IPS-NIHi7 (cell line): Measurements from ENCODE around the gene ATG4B.
"Not testable (repeated sequence)": the region's sequence is repeated elsewhere in the genome, so short reads cannot be mapped to it uniquely, and the experiment has no call there.

Experiments
- DNase-seq: peaks from one replicate; pipeline ENCODE4 v3.0.0; 2012; ENCODE audit warnings: mixed read lengths; ENCODE audit errors: extremely low spot score

Gene ATG4B

GRCh38 chr2:241639385-241639784 is 1.9 kb downstream of the ATG4B start:
- DNase-seq, result no peak

- no peak for DNase-seq
Observed at GRCh38 chr2:241640165-241640795, 2.8 kb downstream of the ATG4B start.

DNA sequence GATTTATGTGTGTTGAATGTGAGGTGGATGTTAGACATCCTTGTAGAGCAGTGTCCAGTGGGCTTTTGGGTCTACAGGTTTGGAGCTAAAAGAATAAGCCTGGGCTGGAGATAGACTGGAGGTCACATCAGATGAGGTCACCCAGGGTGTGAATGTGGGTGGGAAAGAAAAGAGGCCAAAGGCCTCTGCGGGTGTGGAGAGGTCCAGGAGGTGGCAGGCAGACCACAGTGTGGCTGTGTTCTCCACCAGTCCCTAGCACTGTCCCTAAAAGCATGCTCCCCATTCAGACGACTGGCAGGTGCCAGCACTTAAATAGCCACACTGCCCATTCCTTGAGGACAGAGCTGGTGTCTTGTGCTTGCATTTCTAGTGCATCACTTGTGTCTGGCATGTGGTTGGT is 4.1 kb downstream of the ATG4B start:
- DNase-seq, result no peak

DNA sequence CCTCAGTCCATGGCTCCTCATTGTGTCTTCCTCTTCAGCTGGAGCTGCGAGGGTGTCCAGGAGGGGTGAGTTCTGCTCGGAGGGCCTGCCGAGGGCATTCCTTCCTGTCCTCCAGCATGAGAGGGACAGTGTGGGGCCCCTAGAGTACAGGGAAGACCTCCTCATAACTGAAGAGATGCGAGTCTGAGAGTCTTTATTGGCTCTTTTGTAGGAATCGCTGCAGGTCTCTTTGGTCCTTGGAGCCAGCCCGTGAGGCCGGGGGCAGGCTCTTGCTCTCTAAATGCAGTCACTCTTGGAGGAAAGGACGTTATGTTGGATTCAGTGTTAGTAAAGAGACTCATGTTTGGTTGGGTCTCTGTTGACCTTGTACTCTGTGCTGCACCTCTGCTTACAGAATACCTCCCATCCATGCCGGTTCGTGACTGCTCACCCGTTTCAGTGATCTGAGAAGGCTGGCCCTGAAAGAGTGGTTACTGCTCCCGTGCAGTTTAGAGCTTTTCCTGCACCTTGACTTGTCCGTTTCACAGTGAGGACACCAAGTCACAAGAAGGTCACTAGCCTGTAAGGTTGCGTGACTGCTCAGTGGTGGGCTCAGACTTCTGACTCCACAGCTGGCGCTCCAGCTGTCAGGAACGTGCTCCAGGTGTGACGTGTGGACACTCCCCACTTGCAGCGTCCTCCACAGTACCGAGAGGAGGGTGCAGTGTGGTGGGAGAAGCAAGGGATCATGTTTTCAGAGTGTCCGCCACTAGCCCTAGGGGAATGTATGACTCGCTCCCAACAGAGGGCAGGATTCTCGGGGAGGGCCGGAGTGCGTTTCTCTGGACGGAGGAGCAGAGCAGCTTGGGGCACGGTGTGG is 7.8 kb downstream of the ATG4B start:
- DNase-seq, result no peak

- no peak for DNase-seq
Observed at GRCh38 chr2:241645915-241646645, 8.6 kb downstream of the ATG4B start.

DNA sequence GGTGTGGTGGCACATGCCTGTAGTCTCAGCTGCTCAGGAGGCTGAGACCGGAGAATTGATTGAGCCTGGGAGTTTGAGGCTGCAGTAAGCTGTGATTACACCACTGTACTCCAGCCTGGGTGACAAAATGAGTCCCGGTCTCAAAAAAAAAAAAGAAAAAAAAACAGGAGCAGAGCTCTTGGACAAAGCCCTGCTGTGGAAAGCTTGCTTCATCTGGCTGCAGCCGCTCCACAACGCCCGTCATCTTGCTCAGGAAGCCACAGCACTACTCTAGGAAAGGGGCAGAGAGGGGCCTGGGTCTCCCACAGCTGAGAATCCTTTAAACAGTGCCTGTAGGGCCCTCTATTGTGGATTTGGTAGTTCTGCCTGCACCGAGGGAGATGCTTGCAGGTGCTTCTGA is 11.0 kb downstream of the ATG4B start:
- no peak for DNase-seq

GRCh38 chr2:241649404-241649803 is 11.9 kb downstream of the ATG4B start:
- DNase-seq, result no peak

DNA sequence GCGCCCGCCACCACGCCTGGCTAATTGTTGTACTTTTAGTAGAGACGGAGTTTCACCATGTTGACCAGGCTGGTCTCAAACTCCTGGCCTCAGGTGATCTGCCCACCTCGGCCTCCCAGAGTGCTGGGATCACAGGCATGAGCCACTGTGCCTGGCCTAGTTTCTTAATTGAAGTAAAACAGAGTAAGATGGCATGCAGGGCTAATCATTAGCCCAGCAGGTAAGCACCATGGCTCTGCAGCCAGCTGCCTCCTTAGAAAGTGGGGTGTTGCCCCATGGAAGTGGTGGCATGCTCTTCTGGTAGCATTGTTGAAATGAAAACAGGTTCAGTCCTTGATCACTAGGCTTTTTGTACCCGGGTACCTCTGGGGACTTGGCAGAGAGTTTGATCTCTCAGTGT is 12.4 kb downstream of the ATG4B start:
- DNase-seq, result no peak

- no peak for DNase-seq
Observed at GRCh38 chr2:241652142-241652541, 14.6 kb downstream of the ATG4B start.

- DNase-seq, result no peak
Observed at GRCh38 chr2:241652722-241653121, 15.2 kb downstream of the ATG4B start.

GRCh38 chr2:241653210-241653750 is 15.8 kb downstream of the ATG4B start:
- no peak for DNase-seq

DNA sequence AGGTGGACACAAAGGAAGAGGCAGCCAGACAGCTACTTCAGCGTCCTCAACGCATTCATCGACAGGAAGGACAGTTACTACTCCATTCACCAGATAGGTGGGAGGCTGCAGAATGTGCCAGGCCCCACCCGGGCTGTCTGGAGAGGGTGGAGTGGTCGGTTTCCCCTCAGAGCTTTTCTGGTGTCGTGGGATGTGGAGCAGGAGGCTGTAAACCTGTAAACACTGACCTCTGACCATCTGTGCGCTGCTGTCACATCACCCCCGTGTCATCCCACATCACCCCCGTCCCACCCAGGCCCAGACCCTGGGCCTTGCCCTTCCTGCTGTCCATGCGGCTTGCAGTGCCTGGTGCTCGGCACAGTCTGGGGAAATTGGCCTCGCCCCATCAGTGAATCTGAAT is 17.1 kb downstream of the ATG4B start:
- no peak for DNase-seq

DNA sequence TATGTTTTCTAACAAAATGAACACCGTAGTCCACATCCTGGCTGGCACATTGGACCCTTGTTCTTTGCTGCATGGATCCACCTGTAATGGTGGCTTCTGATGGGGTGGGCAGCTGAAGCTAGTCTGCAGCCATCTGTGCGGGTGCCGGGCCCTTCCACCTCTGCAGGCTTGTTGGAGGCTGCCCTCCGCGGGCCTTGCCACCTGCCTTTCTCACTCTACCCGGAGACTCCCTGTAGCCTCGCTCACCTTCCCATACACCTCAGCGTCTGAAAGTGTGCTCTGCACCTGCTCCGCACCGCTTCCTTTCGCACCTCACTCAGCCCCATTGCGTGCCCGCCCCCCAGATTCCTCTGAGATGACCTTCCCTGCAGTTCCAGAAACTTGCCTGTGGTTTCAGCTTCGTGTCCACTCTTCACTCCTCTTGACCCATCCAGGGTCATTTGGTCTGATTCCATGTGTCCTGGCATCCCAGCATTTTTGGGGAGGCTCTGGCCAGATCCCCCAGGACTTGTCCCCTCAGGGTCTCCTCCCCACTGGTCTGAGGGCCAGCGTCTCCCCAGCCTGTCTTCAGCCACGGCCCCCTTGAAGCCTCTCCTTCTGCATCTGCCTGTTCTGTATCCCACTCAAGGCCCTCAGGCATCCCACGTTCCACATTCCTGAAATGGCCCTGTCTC is 18.2 kb downstream of the ATG4B start:
- no peak for DNase-seq

- no peak for DNase-seq
Observed at GRCh38 chr2:241656190-241656741, 18.8 kb downstream of the ATG4B start.

DNA sequence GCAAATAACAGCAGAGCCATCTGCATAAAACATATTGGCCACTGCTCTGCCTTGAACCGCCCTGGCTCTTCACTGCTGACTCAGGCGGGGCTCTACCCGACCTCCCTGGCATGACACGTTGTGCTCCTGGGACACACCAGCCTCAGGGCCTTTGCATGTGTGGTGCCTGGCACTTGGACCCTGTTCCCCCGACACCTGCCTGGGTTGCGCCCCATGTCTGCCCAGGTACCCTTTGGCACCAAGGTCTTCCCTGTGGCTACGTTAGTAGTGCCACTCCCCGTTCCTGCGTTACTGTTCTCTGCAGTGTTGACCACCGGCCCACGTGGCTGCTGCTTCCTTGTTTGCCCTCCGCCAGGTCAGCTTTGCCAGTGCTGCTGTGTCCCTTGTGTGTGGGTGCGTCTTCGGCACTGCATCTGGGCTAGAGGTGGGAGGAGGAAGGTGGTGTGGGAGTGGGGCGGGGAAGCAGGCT is 20.3 kb downstream of the ATG4B start:
- no peak for DNase-seq

DNA sequence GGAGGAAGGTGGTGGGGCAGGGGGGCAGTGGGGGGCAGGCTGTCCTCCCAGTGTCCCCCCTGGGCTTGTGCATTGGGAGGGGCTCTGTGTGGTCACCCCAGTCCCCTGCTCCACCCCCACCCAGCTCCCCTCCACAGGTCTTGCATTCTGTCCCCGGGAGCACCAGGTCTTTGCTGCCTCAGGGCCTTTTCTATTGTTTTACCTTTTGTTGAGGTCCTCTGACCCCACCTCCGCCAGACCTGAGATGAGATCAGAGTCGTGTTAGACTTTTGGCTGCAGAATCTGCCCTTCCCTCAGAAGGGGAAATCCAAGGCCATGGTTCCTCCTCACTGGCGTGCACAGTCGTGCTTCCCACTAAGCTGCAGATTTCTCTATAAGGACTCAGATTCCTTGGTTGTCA is 20.8 kb downstream of the ATG4B start:
- DNase-seq, result no peak

- peak; percentile 56 for DNase-seq
Observed at GRCh38 chr2:241659150-241659739, 21.8 kb downstream of the ATG4B start.

DNA sequence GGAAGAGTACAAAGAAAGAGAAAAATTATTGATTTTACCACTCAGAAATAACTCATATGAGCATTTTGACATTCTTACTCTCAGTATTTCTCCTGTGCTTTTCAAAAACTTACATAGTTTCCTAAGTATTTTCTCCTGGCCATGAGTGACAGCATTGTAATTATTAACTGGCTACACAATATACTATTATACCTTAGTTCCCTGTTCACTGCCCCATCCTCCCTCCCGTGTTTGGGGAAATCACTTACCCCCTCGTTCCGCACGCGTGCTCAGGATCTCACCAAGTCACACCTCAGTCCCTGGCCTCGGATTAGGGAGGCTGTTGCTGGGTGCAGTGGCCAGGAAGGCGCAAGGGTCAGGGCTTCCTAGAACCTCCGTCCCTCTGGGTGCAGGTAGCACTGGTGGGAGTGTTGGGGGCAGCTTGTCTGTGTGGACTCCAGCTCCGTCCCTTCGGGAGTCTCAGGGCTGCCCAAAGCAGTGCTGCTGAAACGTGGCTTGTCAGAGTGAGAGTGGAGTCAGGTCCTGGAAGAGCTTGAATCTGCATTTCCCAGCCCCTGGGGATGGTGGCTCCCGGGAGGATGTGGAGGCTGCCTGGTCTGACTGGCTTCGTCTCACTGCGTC is 23.2 kb downstream of the ATG4B start:
- no peak for DNase-seq

GRCh38 chr2:241662731-241663130 is 25.2 kb downstream of the ATG4B start:
- not testable (repeated sequence) for DNase-seq

DNA sequence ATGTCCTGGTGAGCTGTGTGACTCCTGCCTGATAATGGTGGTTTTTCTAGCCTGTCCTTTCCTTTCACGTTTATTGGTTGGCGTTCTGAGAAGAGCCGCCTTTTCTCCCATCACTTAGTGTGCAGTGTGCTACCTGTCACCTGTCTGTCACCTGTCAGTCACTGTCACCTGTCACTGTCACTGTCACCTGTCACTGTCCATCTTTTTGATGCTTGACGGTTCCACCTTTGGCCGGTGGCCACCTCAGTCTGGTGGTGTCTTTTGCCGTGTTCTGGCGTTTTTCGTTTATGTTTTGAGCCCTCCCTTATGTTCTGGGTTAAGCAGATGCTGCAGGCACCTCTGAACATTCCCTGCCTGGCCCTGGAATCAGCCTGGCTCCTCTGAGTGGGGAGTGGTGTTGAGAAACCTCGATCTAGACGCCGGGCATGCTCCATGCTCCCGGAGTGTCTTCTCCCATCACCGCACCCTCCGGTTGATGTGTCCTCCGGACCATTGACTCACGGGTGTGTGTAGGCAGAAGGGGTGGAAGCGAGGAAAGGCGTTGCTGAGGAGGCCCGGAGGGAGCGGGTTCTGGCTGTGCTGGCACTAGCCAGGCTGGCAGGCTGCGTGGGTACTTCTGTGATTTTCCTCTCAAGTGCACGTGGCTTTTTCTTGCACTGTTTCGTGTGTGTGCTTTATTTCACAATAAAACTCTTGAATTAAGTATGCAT is 28.4 kb downstream of the ATG4B start:
- DNase-seq, result no peak
